Stimulated activated CD8-positive, alpha-beta memory T cell treated with anti-CD3 and anti-CD28 coated beads, Interleukin-15, amount 100 ng/mL, for 48 hours (primary cell): ENCODE data around the gene RAB3IL1.

Experiments used
- DNase-seq, 2 donors: peaks; one replicate each; pipeline ENCODE4 v3.0.0-alpha.2; 2020; ENCODE audit warnings: low read depth in 2 of 2

The RAB3IL1 gene

GRCh38 chr11:61866231-61866957 is 51.0 kb downstream of the RAB3IL1 start:
- DNase-seq = no peak

DNA sequence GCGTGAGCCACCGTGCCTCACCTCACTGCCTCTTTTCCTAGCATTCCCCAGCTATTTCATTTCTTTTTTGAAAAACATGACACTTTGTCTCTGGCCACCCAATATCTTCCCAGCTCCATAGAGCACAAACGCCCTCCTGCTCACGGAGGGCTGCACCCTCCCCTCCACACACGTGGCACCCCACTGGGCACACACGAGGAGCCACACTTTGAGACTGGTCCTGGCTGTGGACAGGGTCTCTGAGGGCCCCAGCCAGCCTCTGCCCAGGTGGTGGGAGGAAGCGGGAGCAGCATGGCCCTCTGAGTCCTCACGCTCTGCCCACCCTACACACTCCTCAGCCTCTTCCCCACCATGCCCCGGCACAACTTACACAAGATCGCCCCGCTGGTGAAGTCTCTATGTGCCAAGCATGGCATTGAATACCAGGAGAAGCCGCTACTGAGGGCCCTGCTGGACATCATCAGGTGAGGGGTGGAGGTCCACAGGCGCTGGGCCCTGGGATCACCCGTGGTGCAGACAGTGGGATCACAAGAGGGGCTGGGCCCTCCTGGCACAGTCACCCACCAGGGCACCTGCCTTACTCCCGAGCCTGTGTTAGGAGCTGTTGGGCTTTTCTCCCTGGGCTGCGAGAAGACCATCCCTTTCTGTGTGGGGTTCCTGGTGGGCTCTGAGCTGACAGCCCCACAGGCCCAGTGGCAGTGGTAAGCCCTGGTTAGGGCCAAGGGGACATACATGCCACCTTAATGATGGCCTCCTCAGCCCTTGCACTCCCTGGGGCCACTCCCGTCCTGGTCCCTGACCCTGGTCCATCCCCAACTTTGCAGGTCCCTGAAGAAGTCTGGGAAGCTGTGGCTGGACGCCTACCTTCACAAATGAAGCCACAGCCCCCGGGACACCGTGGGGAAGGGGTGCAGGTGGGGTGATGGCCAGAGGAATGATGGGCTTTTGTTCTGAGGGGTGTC is 52.3 kb downstream of the RAB3IL1 start:
- no peak for DNase-seq

DNA sequence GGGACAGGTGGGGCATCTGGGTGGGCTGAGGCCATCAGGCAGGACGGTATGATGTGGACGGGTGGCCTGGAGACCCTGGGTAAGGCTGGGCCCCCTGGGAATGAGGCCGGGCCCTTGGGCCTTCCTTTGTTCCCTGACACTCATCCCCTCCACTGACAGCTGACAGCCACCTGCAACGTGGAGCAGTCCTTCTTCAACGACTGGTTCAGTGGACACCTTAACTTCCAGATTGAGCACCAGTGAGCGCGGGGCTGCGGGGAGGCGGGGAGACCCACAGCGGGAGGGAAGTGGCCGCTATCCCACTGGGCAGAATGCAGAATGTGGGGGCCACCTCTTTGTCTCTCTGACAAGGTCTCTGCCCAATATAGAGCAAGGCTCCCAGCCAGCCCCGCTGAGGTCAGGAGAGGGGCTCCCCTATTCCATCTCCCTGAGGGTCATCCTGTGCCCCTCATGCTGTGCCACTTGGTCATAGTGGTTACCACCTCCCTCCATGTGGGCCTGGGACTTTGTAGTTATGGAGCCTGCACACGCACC is 53.8 kb downstream of the RAB3IL1 start:
- no peak for DNase-seq

DNA sequence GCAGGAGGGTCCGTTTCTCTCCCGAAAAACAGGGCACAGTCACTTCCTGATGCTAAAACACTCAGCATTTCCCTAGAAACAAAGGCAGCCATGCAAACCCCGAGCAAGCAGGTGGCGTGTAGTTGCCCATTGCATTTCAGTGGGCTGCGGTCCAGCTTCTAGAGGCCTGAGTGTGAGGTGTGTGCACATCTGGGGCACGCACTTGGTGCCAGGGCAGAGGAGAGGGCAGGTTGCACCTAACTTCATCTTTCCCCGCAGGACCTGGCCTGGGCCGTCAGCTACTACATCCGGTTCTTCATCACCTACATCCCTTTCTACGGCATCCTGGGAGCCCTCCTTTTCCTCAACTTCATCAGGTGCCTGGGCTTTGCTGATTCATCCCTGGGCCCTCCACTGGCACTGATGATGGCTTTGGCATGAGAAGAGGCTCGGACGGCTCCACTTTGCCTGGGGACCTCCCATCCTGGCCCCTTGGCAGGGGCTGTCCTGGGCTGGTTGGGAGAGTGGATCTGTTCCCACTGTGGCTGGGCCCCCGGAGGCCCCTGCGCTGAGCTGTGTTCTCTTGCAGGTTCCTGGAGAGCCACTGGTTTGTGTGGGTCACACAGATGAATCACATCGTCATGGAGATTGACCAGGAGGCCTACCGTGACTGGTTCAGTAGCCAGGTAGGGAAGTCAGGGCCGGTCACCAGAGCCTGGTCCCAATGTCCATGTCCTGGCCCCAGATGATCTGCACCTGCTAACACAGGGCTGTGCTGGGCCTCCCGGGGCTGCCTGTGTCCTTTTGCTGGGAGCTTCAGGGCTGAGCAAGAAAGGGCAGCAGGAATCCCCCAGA is 54.4 kb downstream of the RAB3IL1 start:
- DNase-seq = no peak

- DNase-seq = no peak
These were observed 55.7 kb downstream of the RAB3IL1 start for GRCh38 chr11:61861634-61862033.

DNA sequence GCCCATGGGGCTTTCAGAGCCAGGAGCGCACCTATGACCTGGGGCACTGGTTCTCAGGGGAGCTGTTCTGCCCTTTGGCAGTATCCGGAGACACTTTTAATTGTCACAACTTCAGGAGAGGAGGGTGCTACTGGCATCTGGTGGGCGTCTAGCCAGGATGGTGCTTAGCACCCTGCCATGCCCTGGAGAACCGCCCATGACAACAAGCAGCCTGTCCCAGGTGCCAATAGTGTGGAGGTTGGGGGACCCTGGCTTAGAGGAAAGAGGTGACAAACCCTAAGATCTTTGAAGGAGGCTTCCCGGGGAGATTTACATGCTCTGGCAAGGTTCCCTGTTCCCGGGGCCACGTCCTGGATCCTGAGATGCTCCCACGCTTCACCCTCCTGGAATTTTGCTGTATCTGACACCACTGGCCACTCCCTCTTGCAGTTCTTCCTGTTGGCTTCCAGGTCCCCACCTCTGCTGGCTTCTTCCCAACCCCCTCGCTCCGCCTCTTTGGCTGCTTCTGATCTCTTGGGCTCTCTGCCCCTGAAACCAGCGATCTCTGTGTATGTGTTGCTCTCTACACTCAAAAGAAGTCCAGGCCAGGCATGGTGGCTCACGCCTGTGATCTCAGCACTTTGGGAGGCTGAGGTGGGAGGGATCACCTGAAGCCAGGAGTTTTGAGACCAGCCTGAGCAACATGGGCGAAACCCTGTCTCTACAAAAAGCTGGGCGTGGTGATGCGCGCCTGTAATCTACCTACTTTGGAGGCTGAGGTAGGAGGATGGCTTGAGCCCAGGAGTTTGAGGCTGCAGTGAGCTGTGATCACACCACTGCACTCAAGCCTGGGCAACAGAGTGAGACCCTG is 57.1 kb downstream of the RAB3IL1 start:
- no peak for DNase-seq

DNA sequence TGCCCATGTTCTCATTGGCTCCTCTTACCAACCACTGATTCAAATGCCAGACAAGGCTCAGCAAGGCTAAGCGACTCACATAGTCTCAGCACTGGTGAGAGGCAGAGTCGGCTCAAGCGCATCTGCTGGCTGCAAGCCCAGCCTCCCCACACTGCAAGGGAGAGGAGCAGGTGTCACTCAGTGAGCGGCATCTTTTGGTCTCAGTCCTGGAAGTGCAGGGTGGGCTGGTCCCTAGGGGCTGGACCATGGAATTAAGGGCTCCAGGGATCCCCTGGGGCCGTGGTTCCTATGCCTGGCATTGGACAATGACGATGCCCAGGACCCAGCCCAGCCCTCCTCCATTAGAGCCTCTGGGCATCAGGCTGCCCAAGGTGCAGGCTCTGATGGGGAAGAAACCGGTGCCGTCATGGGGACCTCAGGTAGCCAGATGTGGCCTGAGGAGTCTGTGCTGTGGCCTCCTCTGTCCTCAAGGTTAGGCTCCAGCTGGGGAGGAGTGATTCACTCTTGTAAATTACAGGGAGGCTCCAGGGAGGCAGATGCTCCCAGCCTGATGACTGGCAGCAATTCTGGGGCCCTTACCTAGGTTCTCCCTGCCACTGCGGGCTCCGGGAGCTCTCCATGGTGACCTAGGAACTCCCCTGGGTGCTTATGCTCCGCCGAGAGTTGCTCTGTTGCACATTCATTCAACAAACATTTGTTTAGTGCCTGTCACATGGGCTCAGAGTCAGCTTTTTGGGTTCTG is 61.3 kb downstream of the RAB3IL1 start:
- no peak for DNase-seq

- DNase-seq = no peak
These were observed 62.2 kb downstream of the RAB3IL1 start for GRCh38 chr11:61854966-61855714.

- no peak for DNase-seq
These were observed 63.0 kb downstream of the RAB3IL1 start for GRCh38 chr11:61854206-61854895.

- DNase-seq = no peak
These were observed 63.6 kb downstream of the RAB3IL1 start for GRCh38 chr11:61853698-61854169.

DNA sequence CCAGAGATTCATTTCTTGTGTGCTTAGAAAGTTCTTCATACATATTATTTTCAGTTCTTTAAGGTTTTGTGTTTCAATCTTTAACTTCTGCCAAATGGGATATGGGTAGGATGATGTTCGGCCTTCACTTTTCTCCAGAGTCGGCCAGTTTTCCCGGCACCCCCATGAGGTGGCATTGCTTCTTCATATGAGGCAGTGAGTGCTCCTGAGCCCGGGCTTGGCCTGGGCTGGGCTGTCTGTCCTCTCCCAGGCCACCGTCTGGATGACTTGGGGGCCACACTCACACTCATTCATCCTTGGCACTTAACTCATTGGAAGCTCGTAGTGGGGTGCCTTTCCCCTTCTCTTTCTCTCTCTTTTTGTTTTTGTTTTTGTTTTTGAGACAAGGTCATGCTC is 65.5 kb downstream of the RAB3IL1 start:
- DNase-seq = no peak

DNA sequence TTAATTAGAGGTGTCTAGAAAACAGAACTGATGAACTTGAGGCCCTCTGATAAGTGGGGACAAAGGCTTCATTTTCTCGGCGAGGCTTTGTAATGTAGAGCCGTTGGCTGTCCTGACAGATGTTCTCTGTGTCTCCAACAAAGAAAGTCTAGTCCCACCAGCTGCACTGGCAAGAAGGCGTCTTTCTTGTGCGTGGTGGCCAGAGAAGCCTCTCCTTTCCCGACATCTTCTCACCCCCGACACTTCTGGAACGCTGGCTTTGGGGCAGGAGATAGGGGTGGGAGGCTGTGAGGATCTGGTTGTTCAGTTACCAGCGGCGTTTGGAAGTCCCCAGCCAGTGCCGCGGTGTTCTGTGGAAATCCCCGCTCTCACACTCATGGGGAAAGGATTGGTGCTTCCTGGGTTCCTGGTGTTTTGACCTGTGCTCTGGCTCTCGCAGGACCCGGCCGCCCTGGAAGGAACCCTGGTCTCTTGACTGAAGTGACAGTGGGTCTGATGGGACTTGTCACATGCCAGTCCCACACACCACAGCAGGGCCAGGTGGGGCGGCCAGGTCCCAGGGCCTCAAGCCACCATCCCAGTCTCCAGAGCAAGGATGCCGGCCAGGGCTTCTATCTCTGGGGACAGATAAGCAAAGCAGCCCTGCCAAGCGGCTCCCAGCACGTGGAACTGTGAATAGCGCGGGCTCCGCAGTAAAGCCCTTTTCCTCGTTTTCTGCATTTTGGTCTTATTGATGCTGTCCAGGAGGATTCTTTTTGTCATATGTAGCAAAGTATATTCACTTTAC is 66.1 kb downstream of the RAB3IL1 start:
- DNase-seq = no peak

DNA sequence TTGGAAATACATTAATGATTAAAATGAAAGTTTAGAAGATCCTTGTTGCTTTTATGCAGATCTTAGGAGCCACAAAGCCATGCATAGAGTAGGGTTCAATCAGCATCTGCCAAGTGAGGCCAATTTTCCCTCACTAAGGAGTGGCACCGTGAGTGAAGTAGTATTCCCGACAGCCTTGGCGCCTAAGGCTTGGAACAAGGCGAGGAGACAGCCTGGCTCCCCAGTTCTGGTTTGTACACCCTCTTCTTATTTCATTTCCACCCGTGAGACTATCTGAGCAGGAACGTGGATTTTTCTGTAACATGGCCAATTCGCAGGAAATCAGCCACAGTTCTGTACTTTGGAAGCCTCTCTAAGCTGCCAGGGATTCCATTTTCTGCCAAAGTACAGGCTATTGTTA is 66.7 kb downstream of the RAB3IL1 start:
- no peak for DNase-seq

GRCh38 chr11:61848631-61849030 is 68.7 kb downstream of the RAB3IL1 start:
- DNase-seq = no peak

- DNase-seq = no peak
These were observed 69.3 kb downstream of the RAB3IL1 start for GRCh38 chr11:61847914-61848581.
